GM21717 (cell line): ENCODE measurements around the gene CHST12.

Source experiments
- ATAC-seq: cut with Tn5 transposase; IDR thresholded peaks from one replicate; pipeline ENCODE4 v1.9.1; 2021; ENCODE audit warnings: mild to moderate bottlenecking, moderate library complexity; ENCODE audit not compliant: unreplicated experiment

CHST12 gene

DNA sequence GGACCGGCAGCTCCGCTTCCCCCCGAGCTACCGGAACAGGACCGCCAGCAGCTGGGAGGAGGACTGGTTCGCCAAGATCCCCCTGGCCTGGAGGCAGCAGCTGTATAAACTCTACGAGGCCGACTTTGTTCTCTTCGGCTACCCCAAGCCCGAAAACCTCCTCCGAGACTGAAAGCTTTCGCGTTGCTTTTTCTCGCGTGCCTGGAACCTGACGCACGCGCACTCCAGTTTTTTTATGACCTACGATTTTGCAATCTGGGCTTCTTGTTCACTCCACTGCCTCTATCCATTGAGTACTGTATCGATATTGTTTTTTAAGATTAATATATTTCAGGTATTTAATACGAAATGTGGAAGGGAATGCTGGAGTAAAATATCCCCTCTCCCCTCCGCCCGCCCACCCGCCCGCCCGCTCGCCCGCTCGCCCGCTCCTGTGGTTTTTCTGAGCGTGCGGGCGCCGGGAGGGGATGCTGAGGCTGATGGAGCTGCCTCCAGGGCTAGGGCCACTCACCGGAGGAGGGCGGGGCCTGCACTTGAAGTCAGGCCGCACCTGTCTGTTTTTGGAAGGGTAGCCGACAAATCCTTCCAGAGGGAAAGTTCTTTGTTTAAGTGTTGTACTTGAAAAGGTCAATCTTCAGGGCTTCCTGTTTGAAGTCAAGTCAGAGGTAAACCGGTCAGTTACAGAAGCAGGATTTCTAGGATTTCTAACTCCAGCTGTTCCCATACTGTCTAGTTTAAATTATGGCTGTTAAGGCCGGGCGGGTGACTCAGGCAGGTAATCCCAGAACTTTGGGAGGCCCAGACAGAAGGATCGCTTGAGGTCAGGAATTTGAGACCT, 30.5 kb downstream of the CHST12 start:
- no peak for ATAC-seq

DNA sequence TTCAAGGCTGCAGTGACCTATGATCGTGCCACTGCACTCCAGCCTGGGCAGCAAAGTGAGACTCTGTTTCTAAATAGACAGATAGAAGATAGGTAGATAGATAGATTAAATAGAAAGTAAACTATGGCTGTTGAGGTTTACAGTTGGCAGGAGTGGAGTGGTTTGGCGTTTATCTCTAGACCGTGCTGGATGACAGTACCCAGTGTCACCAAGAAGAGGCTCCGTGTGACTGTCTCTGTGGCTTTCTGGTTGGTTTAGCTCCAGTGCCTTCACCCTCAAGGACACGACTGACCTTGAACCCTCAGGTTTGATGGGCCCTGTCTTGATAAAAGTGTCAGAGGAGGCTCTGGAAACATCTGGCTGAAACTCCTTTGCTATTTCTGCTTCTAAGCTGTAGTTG, 31.7 kb downstream of the CHST12 start:
- no peak for ATAC-seq

DNA sequence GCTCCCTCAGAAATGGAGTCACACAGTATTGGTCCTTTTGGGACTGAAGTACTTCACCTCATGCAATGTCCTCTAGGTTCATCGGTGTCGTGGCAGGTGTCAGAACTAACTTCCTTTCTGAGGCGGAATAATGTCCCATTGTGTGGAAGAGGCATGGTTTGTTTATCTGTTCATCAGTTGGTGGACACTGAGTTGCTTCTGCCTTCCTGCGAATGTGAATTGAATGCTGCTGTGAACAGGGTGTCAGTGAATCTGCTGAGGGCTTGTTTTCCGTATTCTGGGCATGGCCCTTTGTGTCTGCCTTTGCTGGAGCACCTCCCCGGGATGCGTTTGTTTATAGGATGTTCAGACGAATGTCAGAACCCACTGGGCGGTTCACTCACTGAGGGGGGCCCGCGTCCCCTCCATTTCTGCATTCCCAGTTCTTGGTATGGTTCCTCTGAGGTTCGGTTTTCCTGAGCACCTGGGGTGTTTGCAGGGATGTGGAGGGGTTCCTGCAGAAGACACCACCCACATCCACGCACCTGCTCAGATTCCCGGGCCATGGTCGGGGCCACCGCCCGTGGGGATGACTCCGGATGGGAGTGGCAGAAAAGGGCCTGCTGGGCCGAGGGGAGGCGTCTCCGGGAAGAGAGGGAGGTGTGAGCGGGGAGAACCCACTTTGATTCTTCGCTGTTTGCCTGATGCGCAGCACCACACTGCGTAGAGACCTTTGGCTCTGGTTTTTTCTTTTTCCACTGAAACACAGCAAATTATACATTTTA, 33.1 kb downstream of the CHST12 start:
- ATAC-seq: no peak

GRCh38 chr7:2437136-2437535, 33.7 kb downstream of the CHST12 start:
- ATAC-seq: no peak

DNA sequence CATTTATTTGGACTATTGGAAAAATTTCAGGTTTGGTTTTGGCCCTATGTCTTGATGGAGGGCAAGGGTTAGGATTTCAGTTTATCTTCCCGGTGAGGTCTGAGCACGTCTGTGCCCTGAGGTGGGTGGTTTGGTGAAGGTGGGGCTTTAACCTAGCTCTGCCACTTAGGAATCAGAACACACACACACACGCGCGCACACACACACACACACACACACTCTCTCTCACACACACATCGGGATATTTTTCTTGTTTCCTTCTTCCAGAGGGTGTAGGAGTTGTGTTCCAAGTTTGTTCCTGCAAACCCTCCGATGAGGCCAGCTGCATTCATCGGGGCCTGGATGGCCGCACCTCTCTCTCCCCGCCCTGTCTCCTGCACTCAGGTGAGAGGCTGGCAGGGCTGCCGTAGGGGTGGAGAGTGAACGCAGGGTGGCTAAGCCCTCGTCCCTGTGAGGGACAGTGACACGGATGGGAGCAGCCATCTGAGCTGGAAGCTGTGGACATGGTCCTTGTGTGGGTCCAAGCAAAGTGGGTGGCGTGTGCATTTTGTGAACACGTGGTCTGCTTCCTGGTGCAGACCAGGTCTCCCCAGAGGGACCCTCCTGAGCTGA, 34.2 kb downstream of the CHST12 start:
- no peak for ATAC-seq

DNA sequence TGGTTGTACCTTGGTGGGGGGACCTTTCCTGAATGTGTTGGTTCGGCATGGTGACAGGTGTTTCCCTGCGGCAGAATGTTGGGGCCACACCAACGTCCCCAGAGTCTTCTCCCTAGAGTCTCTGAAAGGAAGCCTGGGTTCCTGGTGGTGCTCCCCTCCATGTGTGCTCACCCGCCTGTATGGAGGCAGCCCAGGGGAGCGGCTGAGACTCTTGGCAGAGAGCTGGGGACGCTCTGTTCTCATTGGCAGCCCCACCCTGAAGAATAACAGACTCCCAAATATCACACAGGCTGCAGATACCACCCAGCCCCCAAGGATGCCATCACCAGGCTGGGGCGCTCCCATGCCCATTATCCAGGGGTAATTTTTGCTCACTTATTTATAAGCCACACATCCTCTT, 34.8 kb downstream of the CHST12 start:
- ATAC-seq: no peak

GRCh38 chr7:2438775-2439174, 35.4 kb downstream of the CHST12 start:
- ATAC-seq: no peak

GRCh38 chr7:2440608-2441245, 37.3 kb downstream of the CHST12 start:
- ATAC-seq: no peak

GRCh38 chr7:2441430-2442058, 38.1 kb downstream of the CHST12 start:
- ATAC-seq: no peak

DNA sequence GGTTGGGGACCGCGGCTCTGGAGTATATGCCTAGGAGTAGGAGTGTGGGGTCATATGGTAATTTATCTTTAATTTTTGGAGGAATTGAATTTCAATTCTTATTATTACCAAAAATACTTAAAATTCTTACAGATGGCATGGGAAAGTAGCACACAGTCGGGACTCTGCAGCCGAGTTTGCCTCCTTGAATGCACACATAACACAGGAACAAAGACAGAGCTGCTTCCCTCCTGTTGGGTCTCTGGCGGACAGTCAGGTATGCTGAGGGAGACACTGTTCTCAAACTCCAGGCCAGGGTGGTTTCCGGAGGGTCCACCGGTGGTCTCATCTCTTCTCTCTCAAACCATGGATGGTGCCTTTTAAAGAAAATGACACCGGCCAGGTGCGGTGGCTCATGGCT, 40.1 kb downstream of the CHST12 start:
- ATAC-seq: no peak

GRCh38 chr7:2444476-2444875, 41.1 kb downstream of the CHST12 start:
- no peak for ATAC-seq

GRCh38 chr7:2445047-2445446, 41.6 kb downstream of the CHST12 start:
- ATAC-seq: no peak

- no peak for ATAC-seq
These were observed 42.6 kb downstream of the CHST12 start for GRCh38 chr7:2445898-2446555.

DNA sequence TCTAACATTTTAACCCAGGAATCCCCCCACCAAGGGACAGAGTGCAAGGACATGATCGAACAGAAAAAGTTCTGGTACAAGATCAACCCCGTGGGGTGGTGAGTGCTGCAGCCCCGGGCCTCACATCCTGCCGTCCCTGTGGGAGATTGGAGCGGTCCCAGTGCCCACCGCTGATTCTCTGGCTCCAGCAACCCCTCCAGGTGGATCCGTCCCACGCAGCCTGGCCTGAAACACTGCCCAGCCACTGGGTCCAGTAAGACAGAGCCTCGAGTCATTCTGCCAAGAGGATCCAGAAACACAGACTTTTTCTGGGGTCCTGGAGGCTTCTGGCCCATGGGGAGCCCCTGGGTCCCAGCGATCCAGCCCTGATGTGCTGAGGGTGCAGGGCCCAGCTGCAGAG, 43.3 kb downstream of the CHST12 start:
- no peak for ATAC-seq

GRCh38 chr7:2450198-2451107, 47.0 kb downstream of the CHST12 start:
- ATAC-seq: no peak

- no peak for ATAC-seq
These were observed 48.0 kb downstream of the CHST12 start for GRCh38 chr7:2451171-2452073.

- no peak for ATAC-seq
These were observed 48.7 kb downstream of the CHST12 start for GRCh38 chr7:2452074-2452507.

GRCh38 chr7:2452643-2453270, 49.3 kb downstream of the CHST12 start:
- ATAC-seq: no peak
